ENCODE results near the gene FADS1.

The FADS1 gene

DNA sequence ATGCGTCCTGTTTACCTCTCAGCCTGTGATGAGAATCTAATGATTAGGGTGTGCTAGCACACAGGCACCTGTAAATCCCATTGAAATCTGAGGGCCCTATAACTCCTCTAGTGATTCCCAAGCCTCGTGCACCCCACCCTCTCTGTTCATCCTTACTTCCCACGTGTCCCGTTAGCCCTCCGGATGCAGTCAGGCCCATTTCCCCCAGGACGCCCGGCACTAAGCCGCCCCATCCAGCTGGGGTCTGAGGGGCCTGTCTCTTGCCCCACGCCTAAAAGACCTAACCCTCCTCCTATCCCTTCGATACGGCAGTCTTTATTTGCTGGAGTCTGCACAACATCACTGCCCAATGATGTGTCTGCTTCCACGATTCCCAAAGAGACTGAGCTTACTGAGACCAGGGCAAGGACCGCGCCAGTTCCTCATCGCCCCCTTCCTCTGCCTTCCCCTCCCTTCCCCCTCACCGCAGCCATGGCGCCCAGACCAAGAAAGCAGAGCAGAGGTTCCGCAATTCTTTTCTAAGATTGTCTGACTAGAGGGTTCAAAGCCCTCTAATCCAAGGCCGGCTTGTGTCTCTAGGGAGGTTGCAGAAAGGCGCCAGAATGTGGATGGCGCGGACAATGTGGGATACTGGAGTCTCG, 10.2 kb upstream of the FADS1 start:
- TF ChIP-seq POLR2A (IDR thresholded peaks at IDR 0.05; ENCODE audit: low read depth, low read length): no peak
- FAIRE-seq (no peak), DNase-seq (ENCODE audit: insufficient read length, low spot score) (no peak)

DNA sequence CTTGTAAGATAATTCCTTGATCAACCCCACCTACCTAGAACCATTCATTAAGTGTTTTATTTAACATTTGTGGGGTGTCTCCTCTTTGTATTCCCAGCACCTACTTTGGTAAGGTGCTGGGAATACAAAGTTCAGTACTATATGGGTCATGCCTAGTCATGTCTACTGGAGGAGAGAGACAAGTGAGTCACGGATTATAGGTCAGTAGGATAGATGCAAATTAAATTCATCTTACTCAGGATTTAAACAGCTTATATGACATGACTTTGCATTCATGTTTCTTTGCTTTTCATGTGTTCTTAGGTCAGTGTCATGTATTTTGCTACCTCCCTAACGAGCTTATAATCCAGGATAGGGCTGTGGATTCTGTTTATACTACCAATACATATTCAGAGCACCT, 3.4 kb upstream of the FADS1 start:
- TF ChIP-seq POLR2A (IDR thresholded peaks at IDR 0.05; ENCODE audit: low read depth, low read length): no peak
- DNase-seq (ENCODE audit: insufficient read length, low spot score) (peak; percentile 91), FAIRE-seq (peak; percentile 71)

DNA sequence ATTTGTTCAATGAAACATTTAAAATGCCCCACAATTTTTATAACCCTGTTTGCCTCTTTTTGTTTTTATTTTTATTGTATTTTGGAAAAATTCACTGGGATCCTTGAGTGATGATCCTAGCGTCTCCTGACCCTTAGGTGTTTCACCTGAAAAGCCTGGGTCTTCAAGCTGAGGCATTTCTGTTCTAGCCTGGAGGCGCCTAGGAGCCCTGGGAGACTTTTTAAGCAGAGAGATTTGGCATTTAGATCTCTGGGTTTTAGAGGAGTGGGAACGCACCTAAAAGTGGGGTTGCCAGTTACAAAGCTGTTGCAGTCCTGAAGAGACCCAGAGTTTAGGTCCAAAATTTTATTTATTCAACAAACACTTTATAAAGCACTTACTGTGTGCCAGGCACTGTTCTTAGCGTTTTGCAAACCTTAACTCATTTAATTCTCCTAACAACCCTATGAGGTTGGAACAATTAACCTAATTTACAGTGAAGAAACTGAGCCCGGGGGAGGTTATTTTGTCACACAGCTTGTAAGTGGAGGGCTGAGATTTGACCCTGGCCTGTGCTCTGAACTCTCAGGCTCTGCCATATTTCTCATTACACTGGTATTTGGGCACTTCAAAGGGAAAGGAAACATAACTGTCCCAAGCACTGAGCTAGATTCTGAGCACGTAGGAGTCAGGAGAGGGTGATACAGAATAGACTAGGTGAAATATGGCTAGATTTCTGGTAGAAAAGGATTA, 834 bp upstream of the FADS1 start:
- TF ChIP-seq POLR2A (IDR thresholded peaks at IDR 0.05; ENCODE audit: low read depth, low read length): no peak
- DNase-seq (ENCODE audit: insufficient read length, low spot score) (no peak), FAIRE-seq (no peak)

DNA sequence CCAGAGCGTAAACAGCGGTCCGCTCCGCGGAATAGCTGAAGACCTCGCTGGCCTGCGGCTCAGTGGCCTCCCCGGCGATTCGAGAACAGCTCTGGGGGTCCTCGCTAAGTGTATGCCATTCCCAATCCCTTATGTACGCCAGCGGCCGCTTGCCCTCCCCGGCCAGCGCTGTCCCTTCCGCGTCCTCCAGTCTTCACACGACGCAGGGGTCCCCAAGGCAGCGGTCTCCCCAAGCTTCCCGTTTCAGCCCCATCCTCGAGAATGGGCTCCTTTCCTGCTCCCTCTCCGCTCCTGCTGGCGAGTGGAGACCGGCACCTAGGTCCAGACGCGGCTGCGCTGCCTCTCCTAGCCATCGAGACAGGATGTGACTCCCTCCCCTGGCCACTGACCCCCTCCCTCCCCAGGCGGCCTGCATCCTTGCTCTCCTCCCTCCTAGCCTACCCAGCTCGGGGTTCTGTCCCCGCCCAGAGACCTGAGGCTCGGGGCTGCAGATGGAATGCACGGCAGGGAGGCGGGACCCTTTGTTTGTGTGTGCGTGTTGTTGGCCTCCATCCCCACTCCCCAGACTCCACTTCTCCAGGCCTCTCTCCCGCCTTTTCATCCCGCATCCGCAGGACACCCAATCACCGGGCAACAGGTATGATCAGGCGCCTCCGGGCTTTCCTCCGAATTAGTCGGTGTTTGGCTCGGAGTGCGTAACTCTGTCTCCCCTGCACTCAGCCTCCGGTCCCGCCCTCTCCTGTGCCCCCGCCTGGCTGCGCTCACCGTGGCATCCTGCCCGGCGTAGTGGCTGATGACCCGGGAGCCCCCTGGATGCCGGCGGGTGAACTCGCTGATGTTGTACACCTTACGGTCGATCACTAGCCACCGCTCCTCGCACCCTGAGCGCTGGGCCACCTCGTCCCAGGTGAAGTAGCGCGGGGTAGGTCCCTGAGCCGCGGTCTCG, 740 bp downstream of the FADS1 start:
- peak; percentile 85 for DNase-seq (ENCODE audit: insufficient read length, low spot score)
- no peak for FAIRE-seq
- TF ChIP-seq POLR2A (IDR thresholded peaks at IDR 0.05; ENCODE audit: low read depth, low read length): peak; percentile 78

DNA sequence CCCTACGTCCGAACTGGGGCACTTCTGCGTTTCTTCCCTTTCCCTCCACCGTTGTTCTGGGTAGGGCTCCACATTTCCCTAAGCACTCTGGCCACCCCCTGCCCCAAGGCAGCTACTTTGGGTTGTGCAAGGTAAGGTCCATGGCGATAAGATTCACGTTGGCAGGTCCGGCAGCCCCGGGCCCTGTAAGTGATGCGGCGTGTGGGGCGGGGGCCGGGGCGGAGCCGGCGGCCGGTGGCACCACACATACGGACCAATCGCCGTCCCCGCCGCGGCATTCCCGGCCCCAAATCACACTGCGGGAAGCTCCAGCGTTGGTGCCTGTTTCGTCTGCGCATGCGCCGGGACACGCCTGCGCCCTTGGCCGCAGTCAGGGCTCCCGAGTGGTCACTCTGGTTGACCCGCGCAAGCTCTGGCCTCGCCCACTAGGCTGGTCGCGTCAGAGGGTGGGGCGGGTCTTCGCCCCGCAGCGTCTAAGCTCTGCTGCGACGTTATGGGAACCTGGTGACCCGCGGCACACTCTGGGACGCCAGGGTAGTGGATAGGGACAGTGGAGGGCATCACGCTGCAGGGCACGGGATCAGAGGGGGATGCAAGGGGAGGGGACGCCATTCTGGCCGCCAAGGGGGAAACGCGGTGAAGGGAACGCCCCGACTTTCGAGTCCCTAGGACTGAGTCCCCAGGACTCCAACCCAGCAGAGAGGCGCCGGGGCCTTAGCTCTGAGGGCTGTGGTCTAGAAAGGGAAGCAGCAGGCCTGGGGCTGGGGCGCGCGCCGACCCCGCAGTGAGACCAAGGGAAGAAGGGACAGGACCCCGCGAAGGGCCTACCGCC, 1.6 kb downstream of the FADS1 start:
- peak; percentile 92 for TF ChIP-seq POLR2A (IDR thresholded peaks at IDR 0.05; ENCODE audit: low read depth, low read length)
- FAIRE-seq (no peak), DNase-seq (ENCODE audit: insufficient read length, low spot score) (peak; percentile 97)

DNA sequence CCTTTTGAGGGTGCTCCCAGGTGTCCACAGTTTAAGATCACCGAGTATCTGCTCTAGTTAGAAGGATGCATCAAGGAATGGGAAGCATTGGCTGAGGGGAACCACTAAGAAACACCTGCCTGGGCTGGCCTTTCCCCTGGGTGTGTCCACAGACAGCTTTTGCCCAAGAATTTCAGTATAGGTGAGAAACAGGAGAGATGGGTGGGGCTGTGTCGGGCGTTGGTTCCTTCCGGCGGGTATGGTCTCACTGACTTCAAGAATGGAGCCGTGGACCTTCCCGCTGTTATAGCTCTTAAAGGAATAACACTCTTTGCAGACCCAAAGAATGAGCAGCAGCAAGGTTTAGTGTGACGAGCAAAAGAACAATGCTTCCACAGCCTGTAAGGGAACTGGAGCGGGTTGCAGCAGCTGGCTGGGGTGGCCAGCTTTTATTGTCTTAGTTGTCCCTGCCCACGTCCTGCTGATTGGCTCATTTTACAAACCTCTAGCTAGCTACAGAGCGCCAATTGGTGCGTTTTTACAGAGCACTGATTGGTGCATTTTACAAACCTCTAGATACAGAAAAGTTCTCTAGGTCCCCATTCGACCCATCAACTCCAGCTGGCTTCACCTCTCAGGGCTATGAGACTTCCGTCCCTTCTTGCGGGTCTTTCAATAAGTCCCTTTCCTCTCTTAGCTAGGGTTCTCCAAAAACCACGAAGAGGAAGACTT, 2.4 kb downstream of the FADS1 start:
- no peak for TF ChIP-seq POLR2A (IDR thresholded peaks at IDR 0.05; ENCODE audit: low read depth, low read length)
- FAIRE-seq (no peak), DNase-seq (ENCODE audit: insufficient read length, low spot score) (no peak)

DNA sequence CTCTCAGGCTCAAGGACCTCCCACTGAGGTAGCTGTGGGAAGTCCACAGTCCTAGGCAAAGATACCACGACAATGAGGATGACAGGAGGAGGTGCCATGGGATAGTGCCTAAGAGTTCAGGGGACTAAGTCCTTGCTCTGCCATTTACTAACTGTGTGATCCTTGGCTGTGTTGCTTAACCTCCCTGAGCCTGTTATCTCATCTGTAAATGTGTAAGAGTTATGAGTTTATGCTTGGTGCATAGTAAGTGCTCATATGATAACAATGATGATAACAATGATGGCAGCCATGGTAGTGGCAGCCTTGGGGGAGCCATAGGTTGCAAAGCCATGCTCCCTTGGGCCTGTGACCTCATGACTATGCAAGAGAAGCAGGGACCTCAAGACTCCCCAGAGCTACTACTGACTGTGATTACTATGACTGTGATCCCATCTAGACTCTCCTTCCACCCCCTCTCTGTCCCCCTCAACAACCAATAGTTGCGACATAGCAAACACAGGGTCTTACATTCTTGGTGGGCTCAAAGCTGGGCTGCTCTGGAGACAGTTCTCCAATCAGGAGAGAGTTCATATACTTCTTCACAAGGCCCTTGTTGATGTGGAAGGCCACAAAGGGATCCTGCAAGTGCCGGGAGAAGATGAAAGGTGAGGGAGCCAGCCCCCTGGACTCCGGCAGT, 3.9 kb downstream of the FADS1 start:
- DNase-seq (ENCODE audit: insufficient read length, low spot score) (no peak), FAIRE-seq (no peak)
- TF ChIP-seq POLR2A (IDR thresholded peaks at IDR 0.05; ENCODE audit: low read depth, low read length): no peak

DNA sequence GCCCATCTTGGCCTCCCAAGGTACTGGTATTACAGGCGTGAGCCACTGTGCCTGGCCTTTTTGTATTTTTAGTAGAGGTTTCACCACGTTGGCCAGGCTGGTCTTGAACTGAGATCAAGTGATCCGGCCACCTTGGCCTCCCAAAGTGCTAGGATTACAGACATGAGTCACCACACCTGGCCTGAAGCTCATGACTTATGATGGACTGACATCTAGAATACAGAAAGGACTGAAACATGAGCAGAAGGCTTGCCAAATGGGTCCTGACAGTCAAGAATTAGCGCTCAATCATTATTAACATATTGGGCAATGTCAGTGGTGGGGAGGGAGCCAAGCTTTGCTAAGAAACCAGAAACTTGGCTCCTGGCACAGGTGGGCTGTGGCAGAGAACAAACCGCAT, 5.0 kb downstream of the FADS1 start:
- no peak for TF ChIP-seq POLR2A (IDR thresholded peaks at IDR 0.05; ENCODE audit: low read depth, low read length)
- FAIRE-seq: no peak
- DNase-seq (ENCODE audit: insufficient read length, low spot score): no peak

DNA sequence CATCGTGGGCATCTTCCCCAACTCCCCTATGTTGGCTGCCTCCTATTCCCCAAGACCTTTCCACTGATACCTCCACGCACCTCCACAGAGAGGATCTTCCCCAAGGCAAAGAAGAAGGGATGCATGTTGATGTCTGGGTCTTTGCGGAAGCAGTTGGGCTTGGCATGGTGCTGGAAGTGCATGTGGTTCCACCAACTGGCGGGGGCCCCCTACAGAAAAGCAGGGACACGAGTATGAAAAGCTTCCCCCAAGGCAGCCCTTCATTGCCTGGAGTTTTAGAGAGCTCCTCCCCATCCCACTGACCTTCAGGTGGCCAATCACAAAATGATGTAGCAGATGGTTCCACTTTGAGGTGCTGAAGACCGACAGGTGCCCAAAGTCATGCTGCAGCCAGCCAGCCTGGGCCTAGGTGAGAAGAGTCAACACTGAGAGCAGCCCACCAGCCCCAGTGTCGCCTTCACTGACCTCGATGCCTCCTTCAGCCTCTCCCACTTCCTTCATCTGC, 6.1 kb downstream of the FADS1 start:
- no peak for TF ChIP-seq POLR2A (IDR thresholded peaks at IDR 0.05; ENCODE audit: low read depth, low read length)
- DNase-seq (ENCODE audit: insufficient read length, low spot score) (no peak), FAIRE-seq (no peak)

DNA sequence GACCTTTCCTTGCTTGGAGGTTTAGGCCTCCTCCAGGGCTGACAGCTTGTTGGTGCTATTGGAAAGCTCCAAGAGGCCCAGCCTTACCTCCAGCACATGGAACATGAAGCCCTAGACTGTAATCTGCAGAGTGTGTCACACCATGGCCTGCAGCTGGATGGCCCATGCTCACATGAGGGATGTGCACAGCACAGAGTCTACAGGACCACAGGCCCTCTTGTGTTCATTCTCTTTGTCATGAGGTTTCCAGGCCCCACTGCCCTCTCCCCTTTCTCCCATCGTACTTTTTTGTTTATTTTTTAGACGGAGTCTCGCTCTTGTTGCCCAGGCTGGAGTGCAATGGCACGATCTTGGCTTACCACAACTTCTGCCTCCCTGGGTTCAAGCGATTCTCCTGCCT, 10.0 kb downstream of the FADS1 start:
- no peak for DNase-seq (ENCODE audit: insufficient read length, low spot score)
- no peak for TF ChIP-seq POLR2A (IDR thresholded peaks at IDR 0.05; ENCODE audit: low read depth, low read length)
- no peak for FAIRE-seq

DNA sequence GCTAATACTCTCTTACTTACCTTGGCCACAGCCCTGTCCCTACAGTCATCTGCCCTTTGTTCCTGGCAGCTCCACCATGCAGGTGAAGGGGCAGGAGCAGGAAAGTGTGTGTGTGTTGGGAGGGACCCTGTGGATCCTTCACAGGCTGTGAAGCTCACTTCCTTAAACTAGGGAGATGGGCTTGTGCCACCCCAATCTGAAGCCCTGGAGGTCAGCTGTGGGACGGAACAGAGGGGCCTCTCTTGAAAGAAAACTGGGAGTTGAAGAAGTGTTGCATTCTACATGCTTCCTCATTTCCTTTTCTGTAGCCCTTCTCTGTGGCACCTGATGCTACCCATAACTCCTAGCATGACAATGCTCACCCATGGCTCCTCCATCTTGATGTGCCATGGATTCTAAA, 11.7 kb downstream of the FADS1 start:
- TF ChIP-seq POLR2A (IDR thresholded peaks at IDR 0.05; ENCODE audit: low read depth, low read length): no peak
- FAIRE-seq (no peak), DNase-seq (ENCODE audit: insufficient read length, low spot score) (no peak)
